ENCODE data around the gene SLC9A3.

DNA sequence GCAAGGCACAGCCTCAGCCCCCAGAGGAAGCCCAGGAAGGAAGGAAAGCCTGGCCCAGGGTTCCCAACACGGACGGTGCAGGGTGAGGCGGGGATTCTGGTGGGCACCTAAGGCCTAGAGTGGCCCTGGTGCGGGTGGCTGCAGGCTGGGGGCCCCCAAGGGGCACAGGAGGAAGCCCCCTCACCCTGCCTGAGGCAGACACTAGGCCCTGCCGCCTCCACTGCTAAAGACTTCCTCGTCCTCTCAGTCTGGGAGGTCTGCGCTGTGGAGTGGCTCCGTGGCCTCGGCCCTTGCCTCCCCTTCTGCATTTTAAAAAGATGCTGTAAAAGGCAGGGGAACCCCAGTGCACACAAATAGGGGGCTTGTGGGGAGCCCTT lies 3.4 kb downstream of the SLC9A3 start:
- TF ChIP-seq POLR2AphosphoS5 (IDR thresholded peaks at IDR 0.05), result no peak
- TF ChIP-seq CTCF (IDR thresholded peaks at IDR 0.05), result no peak
